ENCODE data around the gene ANTXR1. TPM values are rescaled to one million over a fixed set of nuclear protein-coding genes. Genes with fewer than 3 reads are reported as not detected.
A peak's percentile ranks its signal among the peaks of the same experiment; 100 is the strongest.

The ANTXR1 gene
- total and polyA plus RNA-seq, 2 donors (not counting 1 experiment from before 2014, with no cell fraction given), result 44.6 to 101 TPM

GRCh38 chr2:68977453-68977852, 35.5 kb upstream of the ANTXR1 start:
- Histone ChIP-seq H3K4me1 (ENCODE audit: control insufficient read depth, extremely low read depth, insufficient read depth, low read length) (no peaks in the 10 kb centered on the region), H3K9me3 (ENCODE audit: control insufficient read depth, insufficient read depth, low read depth, low read length) (no peaks in the 10 kb centered on the region), H3K4me2 (ENCODE audit: extremely low read depth, insufficient read depth, low read length) (no peak overlapping the region), H3K9ac (ENCODE audit: insufficient read depth, low read length) (no peak overlapping the region), H3K27me3 (ENCODE audit: control insufficient read depth, insufficient read depth, low read length) (no peaks in the 10 kb centered on the region), H4K20me1 (ENCODE audit: control insufficient read depth, extremely low read depth, insufficient read depth, low read length) (no peaks in the 10 kb centered on the region), H3K4me3 (replicated peaks in 1 of 4; ENCODE audit: control extremely low read depth in 1 of 4, insufficient read depth in 1 of 4, low read depth in 3 of 4, low read length in 4 of 4) (no peak overlapping the region), H3K27ac (ENCODE audit: insufficient read depth, low read length) (no peak overlapping the region), H3K79me2 (ENCODE audit: control insufficient read depth, insufficient read depth, low read length) (no peaks in the 10 kb centered on the region), H3K36me3 (ENCODE audit: control insufficient read depth, insufficient read depth, low read length) (no peaks in the 10 kb centered on the region), H2AFZ (ENCODE audit: low read length) (no peak overlapping the region)
- no peak for TF ChIP-seq EZH2 (IDR thresholded peaks at IDR 0.05; ENCODE audit: low read length, missing control alignments)
- TF ChIP-seq, protein P1, sequence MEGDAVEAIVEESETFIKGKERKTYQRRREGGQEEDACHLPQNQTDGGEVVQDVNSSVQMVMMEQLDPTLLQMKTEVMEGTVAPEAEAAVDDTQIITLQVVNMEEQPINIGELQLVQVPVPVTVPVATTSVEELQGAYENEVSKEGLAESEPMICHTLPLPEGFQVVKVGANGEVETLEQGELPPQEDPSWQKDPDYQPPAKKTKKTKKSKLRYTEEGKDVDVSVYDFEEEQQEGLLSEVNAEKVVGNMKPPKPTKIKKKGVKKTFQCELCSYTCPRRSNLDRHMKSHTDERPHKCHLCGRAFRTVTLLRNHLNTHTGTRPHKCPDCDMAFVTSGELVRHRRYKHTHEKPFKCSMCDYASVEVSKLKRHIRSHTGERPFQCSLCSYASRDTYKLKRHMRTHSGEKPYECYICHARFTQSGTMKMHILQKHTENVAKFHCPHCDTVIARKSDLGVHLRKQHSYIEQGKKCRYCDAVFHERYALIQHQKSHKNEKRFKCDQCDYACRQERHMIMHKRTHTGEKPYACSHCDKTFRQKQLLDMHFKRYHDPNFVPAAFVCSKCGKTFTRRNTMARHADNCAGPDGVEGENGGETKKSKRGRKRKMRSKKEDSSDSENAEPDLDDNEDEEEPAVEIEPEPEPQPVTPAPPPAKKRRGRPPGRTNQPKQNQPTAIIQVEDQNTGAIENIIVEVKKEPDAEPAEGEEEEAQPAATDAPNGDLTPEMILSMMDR (conservative IDR thresholded peaks at IDR 0.05 in 1 of 2, IDR thresholded peaks at IDR 0.05 in 1 of 2; ENCODE audit: low read depth in 1 of 2, low read length in 2 of 2), result no peak
- DNase-seq (ENCODE audit: low read depth in 2 of 2), result no peak

- TF ChIP-seq EZH2 (IDR thresholded peaks at IDR 0.05; ENCODE audit: low read length, missing control alignments), result no peak
- TF ChIP-seq, protein P1 (conservative IDR thresholded peaks at IDR 0.05 in 1 of 2, IDR thresholded peaks at IDR 0.05 in 1 of 2; ENCODE audit: low read depth in 1 of 2, low read length in 2 of 2), result no peak
- no peak overlapping the region for H3K27ac ChIP-seq (ENCODE audit: insufficient read depth, low read length)
- DNase-seq (ENCODE audit: low read depth in 2 of 2), result no peak
- H3K79me2 ChIP-seq (ENCODE audit: control insufficient read depth, insufficient read depth, low read length), result no peaks in the 10 kb centered on the region
- H3K9ac ChIP-seq (ENCODE audit: insufficient read depth, low read length), result no peak overlapping the region
- no peaks in the 10 kb centered on the region for H3K36me3 ChIP-seq (ENCODE audit: control insufficient read depth, insufficient read depth, low read length)
- no peak overlapping the region for H3K4me2 ChIP-seq (ENCODE audit: extremely low read depth, insufficient read depth, low read length)
- no peaks in the 10 kb centered on the region for H4K20me1 ChIP-seq (ENCODE audit: control insufficient read depth, extremely low read depth, insufficient read depth, low read length)
- no peak overlapping the region for H2AFZ ChIP-seq (ENCODE audit: low read length)
- no peak overlapping the region for H3K4me3 ChIP-seq (replicated peaks in 1 of 4; ENCODE audit: control extremely low read depth in 1 of 4, insufficient read depth in 1 of 4, low read depth in 3 of 4, low read length in 4 of 4)
- H3K4me1 ChIP-seq (ENCODE audit: control insufficient read depth, extremely low read depth, insufficient read depth, low read length), result no peaks in the 10 kb centered on the region
- no peaks in the 10 kb centered on the region for H3K27me3 ChIP-seq (ENCODE audit: control insufficient read depth, insufficient read depth, low read length)
- H3K9me3 ChIP-seq (ENCODE audit: control insufficient read depth, insufficient read depth, low read depth, low read length), result no peaks in the 10 kb centered on the region
Measured at GRCh38 chr2:68978098-68978497, 34.9 kb upstream of the ANTXR1 start.

DNA sequence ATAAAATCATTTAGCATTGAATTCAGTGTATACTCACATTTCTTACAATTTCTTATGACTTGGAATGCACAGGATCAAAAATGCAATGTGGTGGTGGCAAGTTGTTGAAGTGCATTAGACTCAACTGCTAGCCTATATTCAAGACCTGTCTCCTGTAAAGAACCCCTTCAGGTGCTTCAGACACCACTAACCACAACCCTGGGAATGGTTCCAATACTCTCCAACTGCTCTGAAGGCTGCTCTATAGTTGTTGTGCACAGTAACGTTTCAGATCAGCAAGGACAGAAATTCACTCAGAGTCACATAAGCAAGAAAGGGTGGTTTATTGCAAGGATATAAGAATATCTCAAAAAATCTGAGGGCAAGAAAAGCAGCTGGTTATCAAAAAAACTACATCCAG, 32.0 kb upstream of the ANTXR1 start:
- H2AFZ ChIP-seq (ENCODE audit: low read length), result no peak overlapping the region
- no peaks in the 10 kb centered on the region for H4K20me1 ChIP-seq (ENCODE audit: control insufficient read depth, extremely low read depth, insufficient read depth, low read length)
- TF ChIP-seq, protein P1 (conservative IDR thresholded peaks at IDR 0.05 in 1 of 2, IDR thresholded peaks at IDR 0.05 in 1 of 2; ENCODE audit: low read depth in 1 of 2, low read length in 2 of 2), result no peak
- TF ChIP-seq EZH2 (IDR thresholded peaks at IDR 0.05; ENCODE audit: low read length, missing control alignments), result no peak

More for the DNA sequence above, 32.0 kb upstream of the ANTXR1 start:
- Histone ChIP-seq H3K27ac (ENCODE audit: insufficient read depth, low read length) (no peak overlapping the region), H3K4me1 (ENCODE audit: control insufficient read depth, extremely low read depth, insufficient read depth, low read length) (no peaks in the 10 kb centered on the region), H3K79me2 (ENCODE audit: control insufficient read depth, insufficient read depth, low read length) (no peaks in the 10 kb centered on the region), H3K4me2 (ENCODE audit: extremely low read depth, insufficient read depth, low read length) (no peak overlapping the region), H3K27me3 (ENCODE audit: control insufficient read depth, insufficient read depth, low read length) (no peaks in the 10 kb centered on the region), H3K4me3 (replicated peaks in 1 of 4; ENCODE audit: control extremely low read depth in 1 of 4, insufficient read depth in 1 of 4, low read depth in 3 of 4, low read length in 4 of 4) (no peak overlapping the region), H3K9ac (ENCODE audit: insufficient read depth, low read length) (no peak overlapping the region), H3K36me3 (ENCODE audit: control insufficient read depth, insufficient read depth, low read length) (no peaks in the 10 kb centered on the region), H3K9me3 (ENCODE audit: control insufficient read depth, insufficient read depth, low read depth, low read length) (no peaks in the 10 kb centered on the region)
- DNase-seq (ENCODE audit: low read depth in 2 of 2), result peak in 1 of 2 donors; percentile 37
